ENCODE measurements around the gene TPX2.

DNA sequence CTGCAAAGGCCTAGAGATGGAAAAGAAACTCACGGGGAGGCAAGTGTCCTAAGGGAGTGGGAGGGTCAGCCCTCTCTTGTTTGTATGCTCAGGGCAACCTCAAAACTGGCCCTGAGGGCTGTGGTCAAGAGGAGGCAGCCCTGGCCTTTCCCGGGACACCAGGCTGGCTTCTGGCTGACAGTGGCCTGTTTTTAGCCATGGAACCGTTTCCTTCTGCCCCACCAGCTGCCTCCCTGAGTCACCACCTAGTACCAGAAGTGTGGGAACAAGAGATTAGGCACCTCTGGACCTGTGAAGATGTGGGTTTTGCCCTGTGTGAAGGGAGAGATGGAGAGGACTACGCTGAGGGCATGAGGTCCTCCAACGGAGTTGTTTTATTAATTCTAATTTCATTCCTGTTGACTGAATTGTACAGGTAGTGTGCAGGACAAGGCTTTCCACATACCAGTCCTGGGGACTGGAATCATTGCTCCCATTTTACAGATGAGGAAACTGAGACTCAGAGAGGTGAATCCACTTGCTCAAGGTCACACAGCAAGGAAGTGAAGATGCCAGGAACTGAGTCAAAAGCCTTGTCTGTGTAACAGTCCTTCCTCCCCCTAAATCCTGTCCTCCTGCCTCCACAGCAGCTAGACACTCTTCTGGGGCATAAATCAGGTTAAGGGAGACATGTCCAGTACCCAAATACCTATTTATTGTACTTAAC lies 100.8 kb downstream of the TPX2 start:
- TF ChIP-seq EZH2 (IDR thresholded peaks at IDR 0.05; ENCODE audit: low read depth, low read length, severe bottlenecking) (no peak), POLR2AphosphoS5 (IDR thresholded peaks at IDR 0.05; ENCODE audit: low read depth, low read length) (no peak)
